ENCODE results near the gene ZBTB7C.

The ZBTB7C gene

DNA sequence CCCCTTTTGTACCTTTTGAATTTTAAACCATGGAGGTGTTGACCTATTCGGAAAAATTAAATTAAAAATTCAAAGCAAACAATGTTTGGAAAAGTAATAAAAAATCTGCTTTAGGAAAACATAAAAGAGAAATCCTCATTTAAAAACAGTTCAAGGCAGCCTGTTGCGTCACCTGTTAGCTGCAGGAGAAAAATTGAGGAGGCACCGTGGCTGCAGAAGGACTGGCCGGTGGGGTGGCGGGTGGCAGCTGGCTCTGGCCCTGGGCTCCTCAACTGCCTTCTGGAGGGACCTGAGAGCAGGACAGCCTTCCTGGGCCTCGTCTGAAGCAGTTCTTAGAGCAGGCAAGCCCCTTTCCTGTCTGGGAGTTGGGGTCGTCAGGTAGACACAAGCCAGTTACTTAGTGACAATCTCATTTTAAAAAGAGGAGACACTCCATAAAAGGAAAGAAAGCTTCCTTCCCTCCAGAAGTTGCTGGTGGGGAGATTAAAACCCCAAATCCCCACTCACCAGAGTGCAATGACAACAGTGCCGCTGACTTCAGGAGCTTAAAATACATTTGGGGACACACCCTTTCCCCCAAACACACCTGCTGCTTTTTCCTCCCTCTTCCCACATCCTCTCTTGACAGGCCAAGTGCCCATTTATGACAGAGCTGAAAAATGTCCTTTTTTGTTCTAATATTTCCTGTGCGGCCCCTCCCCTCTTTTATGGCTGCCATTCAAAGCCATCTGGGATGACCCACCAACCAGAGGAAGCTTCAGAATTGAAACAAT is 9.7 kb downstream of the ZBTB7C start:
- no peak overlapping the region for H3K4me3 ChIP-seq (ENCODE audit: low read depth, low read length)
- in situ Hi-C loops (cut with HindIII; ENCODE audit: low sequenced_read_pairs), result no loop called here
- TF ChIP-seq, protein P1, sequence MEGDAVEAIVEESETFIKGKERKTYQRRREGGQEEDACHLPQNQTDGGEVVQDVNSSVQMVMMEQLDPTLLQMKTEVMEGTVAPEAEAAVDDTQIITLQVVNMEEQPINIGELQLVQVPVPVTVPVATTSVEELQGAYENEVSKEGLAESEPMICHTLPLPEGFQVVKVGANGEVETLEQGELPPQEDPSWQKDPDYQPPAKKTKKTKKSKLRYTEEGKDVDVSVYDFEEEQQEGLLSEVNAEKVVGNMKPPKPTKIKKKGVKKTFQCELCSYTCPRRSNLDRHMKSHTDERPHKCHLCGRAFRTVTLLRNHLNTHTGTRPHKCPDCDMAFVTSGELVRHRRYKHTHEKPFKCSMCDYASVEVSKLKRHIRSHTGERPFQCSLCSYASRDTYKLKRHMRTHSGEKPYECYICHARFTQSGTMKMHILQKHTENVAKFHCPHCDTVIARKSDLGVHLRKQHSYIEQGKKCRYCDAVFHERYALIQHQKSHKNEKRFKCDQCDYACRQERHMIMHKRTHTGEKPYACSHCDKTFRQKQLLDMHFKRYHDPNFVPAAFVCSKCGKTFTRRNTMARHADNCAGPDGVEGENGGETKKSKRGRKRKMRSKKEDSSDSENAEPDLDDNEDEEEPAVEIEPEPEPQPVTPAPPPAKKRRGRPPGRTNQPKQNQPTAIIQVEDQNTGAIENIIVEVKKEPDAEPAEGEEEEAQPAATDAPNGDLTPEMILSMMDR (IDR thresholded peaks at IDR 0.05; ENCODE audit: low read depth, low read length, missing control alignments), result no peak
- DNase-seq (ENCODE audit: low read depth), result no peak

DNA sequence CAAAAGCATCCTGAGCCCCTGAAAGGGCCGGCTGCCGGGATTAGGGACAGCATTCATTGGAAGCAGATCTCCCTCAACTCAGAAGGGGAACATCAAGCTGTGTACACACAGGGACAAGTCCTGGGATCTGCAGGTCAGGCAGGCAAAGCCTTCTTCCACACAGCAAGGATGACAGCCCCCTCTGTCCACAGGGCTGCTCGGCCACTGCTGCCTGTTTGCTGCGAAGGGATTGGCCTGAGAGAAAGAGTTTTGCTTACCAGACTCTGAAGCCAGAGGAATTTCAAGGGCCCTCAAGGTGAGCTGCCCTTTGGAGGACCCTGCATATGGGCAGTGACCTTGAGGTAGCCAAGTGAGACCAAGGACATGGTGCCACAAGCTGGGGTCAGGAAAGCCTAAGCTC is 11.1 kb downstream of the ZBTB7C start:
- in situ Hi-C loops (cut with HindIII; ENCODE audit: low sequenced_read_pairs), result no loop called here
- TF ChIP-seq, protein P1 (IDR thresholded peaks at IDR 0.05; ENCODE audit: low read depth, low read length, missing control alignments), result no peak
- H3K4me3 ChIP-seq (ENCODE audit: low read depth, low read length), result no peak overlapping the region
- no peak for DNase-seq (ENCODE audit: low read depth)

DNA sequence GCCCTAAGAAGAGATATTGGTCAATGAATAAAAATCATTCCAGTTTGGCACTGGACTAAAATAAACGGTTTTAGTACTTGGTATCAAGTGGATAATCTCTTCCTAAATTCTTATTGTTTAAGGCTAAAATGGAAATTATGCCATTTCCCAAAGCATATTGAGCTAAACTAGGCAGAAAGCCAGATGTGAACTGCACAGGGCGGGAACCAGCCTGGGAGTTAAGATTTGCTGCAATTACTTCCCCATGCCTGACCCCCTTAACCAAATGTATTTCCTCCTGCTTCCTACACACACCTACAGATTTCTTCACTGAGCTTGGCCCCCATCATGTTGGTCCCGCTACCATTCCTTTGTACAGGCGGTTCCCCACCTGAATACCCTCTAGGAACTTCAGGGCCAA is 12.2 kb downstream of the ZBTB7C start:
- in situ Hi-C loops (cut with HindIII; ENCODE audit: low sequenced_read_pairs), result no loop called here
- TF ChIP-seq, protein P1 (IDR thresholded peaks at IDR 0.05; ENCODE audit: low read depth, low read length, missing control alignments), result no peak
- no peak for DNase-seq (ENCODE audit: low read depth)
- H3K4me3 ChIP-seq (ENCODE audit: low read depth, low read length), result no peak overlapping the region

DNA sequence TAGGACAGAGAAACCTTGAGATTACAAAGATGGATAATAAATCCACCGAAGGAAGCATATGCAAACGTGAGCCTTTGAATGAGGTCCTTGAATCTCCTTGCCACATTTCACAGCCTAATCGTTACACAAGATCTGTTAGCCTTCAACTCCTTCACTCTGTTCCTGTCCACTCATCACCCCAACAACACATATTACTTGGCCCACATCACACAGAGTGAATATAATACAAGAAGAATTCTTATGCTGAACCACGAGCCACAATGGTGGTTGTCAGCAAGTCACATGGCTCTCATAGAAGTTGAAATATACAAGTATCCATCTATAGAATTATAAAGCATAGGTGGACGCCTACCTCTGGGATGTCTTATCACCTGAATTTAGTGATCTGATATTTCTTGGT is 12.6 kb downstream of the ZBTB7C start:
- no peak for DNase-seq (ENCODE audit: low read depth)
- TF ChIP-seq, protein P1 (IDR thresholded peaks at IDR 0.05; ENCODE audit: low read depth, low read length, missing control alignments), result no peak
- in situ Hi-C loops (cut with HindIII; ENCODE audit: low sequenced_read_pairs), result no loop called here
- H3K4me3 ChIP-seq (ENCODE audit: low read depth, low read length), result no peak overlapping the region

DNA sequence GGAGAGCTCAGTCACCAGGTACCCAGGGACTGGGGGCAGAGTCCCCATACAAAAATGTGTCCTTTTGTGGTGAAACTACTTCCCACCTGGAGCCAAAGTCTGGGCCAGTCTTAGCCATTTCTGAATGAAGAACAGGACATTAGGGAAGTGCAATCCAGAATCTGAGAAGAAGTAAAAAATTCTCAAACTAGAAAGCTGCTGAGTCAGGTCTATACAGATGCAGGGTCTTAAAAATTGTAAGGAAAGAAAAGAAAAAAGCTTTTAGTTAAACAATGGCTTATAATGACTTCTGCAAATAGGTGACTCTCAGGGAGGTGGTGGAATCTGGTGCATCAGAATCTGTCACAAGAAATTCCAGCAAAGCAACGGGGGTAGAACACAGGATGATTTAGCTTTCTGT is 13.5 kb downstream of the ZBTB7C start:
- TF ChIP-seq, protein P1 (IDR thresholded peaks at IDR 0.05; ENCODE audit: low read depth, low read length, missing control alignments), result no peak
- DNase-seq (ENCODE audit: low read depth), result no peak

DNA sequence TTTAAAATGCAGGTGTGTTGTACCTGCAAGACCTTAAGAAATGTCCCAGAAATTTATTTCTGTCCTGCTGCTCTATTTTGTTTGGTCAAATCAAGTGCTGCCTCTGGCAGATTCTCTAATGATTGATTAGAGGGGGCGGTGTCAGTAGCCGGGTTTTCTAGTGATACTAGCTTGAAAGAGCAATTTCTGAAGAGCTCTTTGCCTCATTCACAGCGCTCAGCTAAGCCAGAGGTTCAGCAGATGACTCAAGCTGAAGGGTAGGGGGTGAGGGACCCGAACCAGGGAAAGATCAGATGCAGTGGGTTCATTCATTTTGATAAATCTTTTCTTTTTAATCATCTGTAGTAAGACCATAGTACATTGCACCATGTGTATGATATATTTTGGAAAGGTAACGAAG is 15.0 kb downstream of the ZBTB7C start:
- in situ Hi-C loops (cut with HindIII; ENCODE audit: low sequenced_read_pairs), result no loop called here
- TF ChIP-seq, protein P1 (IDR thresholded peaks at IDR 0.05; ENCODE audit: low read depth, low read length, missing control alignments), result no peak
- no peak for DNase-seq (ENCODE audit: low read depth)
- H3K4me3 ChIP-seq (ENCODE audit: low read depth, low read length), result no peak overlapping the region

More for the DNA sequence above, 13.5 kb downstream of the ZBTB7C start:
- no peak overlapping the region for H3K4me3 ChIP-seq (ENCODE audit: low read depth, low read length)
- in situ Hi-C loops (cut with HindIII; ENCODE audit: low sequenced_read_pairs), result no loop called here
